SK-N-MC (cell line): ENCODE data around the gene DTX3.

Experiments used
- DNase-seq: peaks from one replicate; pipeline ENCODE4 v3.0.0-alpha.2; 2011; ENCODE audit warnings: low read depth, low spot score
- H3K27ac ChIP-seq: fragments of 200-600 bp; sonication (generic); 2 replicates; pipeline ENCODE4 v1.5.1; 2016; ENCODE audit warnings: mixed run types
- H3K36me3 ChIP-seq: fragments of 200-600 bp; sonication (generic); 2 replicates; pipeline ENCODE4 v1.6.1; 2017; ENCODE audit warnings: antibody characterized with exemption, low read length, mixed read lengths; ENCODE audit not compliant: insufficient read depth
- H3K4me3 ChIP-seq: fragments of 200-600 bp; sonication (generic); 2 replicates; pipeline ENCODE4 v1.5.1; 2016
- H3K9ac ChIP-seq: fragments of 200-600 bp; sonication (generic); 2 replicates; pipeline ENCODE4 v1.8.0; 2017; ENCODE audit warnings: mixed run types, mixed read lengths; ENCODE audit not compliant: insufficient read length
- H3K9me3 ChIP-seq: fragments of 200-600 bp; sonication (generic); 2 replicates; pipeline ENCODE4 v1.6.1; 2017; ENCODE audit warnings: low read depth, mild to moderate bottlenecking, antibody characterized with exemption, low read length, moderate library complexity, mixed read lengths
- EZH2 ChIP-seq: fragments of 200-600 bp; sonication (generic); IDR thresholded peaks from one replicate; pipeline ENCODE4 v1.6.1; 2017; ENCODE audit warnings: antibody characterized with exemption
- FOXP2 ChIP-seq: optimal IDR thresholded peaks from 2 replicates; pipeline ENCODE3; 2011; ENCODE audit warnings: mild to moderate bottlenecking, moderate library complexity; ENCODE audit not compliant: insufficient read depth; ENCODE audit errors: extremely low read length, control extremely low read depth
- POLR2AphosphoS5 ChIP-seq: IDR thresholded peaks from 2 replicates; pipeline ENCODE4 v1.6.1; 2012; ENCODE audit warnings: mild to moderate bottlenecking, low read depth, low read length, borderline replicate concordance

DTX3 gene

DNA sequence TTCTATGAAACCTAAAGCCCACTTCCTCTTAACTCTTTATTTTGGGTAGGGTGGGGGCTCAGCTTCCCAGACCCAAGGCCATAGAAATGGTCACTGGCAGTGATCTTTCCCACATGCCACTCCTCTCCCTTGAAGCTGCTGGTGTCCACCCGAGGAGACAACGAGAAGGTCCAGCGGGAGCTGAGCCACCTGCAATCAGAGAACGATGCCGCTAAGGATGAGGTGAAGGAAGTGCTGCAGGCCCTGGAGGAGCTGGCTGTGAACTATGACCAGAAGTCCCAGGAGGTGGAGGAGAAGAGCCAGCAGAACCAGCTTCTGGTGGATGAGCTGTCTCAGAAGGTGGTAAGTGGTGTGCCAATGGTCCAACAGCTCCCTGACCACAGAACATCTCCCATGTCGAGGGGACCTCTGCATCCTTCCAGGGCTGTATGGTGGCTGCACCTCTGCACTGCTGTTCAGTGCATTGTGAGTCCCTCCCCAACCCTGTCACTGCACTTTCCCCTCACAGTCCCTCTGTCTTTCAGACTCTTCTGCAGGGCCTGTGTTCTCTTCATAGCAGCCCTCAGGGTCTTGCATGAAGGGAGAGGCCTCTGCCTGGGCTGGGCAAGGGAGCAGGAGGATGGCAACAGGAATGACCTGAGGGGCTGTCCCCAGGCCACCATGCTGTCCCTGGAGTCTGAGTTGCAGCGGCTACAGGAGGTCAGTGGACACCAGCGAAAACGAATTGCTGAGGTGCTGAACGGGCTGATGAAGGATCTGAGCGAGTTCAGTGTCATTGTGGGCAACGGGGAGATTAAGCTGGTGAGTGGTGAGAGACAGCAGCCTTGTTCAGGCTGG is 32.5 kb upstream of the DTX3 start:
- no peak for DNase-seq
- H3K9me3 ChIP-seq: no peaks in the 10 kb centered on the region
- no peak overlapping the region for H3K4me3 ChIP-seq
- TF ChIP-seq POLR2AphosphoS5 (no peak), EZH2 (no peak), FOXP2 (no peak)
- H3K27ac ChIP-seq: no peak overlapping the region
- H3K36me3 ChIP-seq: no peaks in the 10 kb centered on the region
- H3K9ac ChIP-seq: no peak overlapping the region

DNA sequence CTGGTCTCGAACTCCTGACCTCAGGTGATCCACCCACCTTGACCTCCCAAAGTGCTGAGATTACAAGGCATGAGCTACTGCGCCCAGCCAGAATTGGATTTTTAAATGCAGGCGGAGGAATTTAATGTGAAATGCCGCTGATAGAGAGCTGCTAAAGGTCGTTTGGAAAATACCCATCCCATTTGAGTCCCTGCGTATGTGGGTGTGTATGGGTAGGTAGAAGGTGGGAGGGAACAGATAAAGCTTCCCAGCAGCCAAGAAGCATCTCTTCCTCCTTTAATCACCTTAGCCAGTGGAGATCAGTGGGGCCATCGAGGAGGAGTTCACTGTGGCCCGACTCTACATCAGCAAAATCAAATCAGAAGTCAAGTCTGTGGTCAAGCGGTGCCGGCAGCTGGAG is 29.8 kb upstream of the DTX3 start:
- no peak overlapping the region for H3K27ac ChIP-seq
- H3K36me3 ChIP-seq: no peaks in the 10 kb centered on the region
- H3K4me3 ChIP-seq: no peak overlapping the region
- H3K9ac ChIP-seq: no peak overlapping the region
- H3K9me3 ChIP-seq: no peaks in the 10 kb centered on the region
- no peak for DNase-seq
- no peak for TF ChIP-seq EZH2
- TF ChIP-seq FOXP2: no peak

DNA sequence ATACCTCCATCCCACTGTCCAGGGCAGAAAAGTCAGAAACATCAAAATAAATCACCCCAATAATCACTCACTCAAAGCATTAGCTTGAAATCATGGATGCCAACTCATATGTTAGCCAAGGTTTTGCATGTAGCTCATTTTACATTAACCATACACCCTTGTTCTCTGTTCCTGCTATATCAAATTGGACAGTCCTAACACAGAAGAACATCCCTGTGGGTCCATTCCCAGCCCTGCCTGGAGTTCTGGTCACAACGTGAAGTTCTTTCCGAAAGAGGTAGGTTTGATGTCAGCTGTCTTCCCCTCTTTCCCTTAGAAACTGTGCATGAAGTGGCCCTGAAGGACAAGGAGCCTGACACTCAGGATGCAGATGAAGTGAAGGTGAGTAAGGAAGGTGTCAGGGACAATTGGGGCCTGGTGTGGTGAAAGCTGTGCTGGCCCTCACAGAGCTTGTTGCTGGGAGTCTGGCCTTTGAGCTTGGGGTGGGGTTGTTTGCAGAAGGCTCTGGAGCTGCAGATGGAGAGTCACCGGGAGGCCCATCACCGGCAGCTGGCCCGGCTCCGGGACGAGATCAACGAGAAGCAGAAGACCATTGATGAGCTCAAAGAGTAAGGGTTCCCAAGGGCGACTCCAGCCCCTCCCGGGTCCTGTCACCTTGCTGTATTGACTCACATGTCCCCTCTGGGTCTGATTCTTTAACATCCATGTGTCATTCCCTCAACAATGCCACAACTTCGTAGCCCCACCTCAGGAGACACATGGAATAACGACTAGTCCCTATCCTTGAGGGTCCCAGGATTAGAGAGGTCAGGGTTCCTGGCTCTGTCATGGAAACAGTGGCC is 28.6 kb upstream of the DTX3 start:
- Histone ChIP-seq H3K27ac (no peak overlapping the region), H3K9ac (no peak overlapping the region), H3K9me3 (no peaks in the 10 kb centered on the region), H3K36me3 (no peaks in the 10 kb centered on the region), H3K4me3 (no peak overlapping the region)
- no peak for TF ChIP-seq POLR2AphosphoS5
- TF ChIP-seq FOXP2: no peak
- no peak for TF ChIP-seq EZH2
- DNase-seq: no peak

DNA sequence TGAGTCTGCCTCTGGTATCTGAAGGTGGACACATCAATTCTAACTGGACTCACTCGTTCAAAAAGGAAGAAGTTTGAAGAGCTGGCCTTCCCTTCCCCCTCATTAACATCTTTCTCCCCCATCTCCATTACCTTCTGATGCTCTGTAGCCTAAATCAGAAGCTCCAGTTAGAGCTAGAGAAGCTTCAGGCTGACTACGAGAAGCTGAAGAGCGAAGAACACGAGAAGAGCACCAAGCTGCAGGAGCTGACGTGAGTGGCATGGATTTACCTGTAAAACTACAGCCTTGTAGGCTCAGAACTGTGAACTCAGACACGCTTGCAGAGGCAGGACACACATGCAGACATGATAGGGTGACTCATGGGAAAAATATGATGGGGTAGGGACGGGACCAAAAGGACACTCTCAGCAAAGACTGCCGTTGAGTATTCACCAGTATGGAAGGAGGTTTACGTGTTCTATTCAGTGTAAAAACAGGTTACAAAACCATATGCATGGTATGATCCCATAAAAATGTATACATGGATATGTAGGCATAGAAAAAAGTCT is 27.9 kb upstream of the DTX3 start:
- no peaks in the 10 kb centered on the region for H3K36me3 ChIP-seq
- no peaks in the 10 kb centered on the region for H3K9me3 ChIP-seq
- H3K27ac ChIP-seq: no peak overlapping the region
- no peak for DNase-seq
- H3K9ac ChIP-seq: no peak overlapping the region
- TF ChIP-seq FOXP2 (no peak), EZH2 (no peak), POLR2AphosphoS5 (no peak)
- H3K4me3 ChIP-seq: no peak overlapping the region

DNA sequence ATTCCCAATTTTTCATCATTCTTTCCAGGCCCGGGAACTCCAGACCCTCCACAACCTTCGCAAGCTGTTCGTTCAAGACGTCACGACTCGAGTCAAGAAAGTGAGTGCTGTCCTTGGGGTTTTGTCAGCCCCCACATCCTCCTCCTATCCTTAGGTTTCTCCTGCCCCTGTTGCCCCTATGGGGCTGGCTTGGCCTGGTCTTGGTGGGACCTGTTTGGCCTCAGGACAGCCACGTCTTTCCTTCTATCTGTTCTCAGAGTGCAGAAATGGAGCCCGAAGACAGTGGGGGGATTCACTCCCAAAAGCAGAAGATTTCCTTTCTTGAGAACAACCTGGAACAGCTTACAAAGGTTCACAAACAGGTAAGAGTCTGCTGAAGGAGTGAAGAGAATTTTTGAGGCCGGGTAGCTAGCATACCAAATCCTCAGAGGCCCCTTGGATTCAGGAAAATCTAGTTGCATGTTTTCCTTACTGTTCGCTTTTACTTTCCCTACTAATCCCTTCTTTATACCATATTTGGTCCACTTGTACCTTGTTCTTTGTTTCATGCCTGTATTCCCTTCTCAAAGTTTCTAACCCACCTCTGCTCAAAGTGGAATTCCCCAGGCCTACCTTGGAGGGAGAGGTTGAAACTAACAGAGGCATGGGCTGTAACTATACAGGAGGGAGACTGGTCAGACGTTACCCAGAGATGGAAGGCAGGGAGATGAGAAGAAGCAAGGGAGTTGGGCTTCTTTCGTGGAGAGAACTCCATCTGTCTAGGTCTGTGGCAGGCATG is 26.5 kb upstream of the DTX3 start:
- no peak overlapping the region for H3K9ac ChIP-seq

DNA sequence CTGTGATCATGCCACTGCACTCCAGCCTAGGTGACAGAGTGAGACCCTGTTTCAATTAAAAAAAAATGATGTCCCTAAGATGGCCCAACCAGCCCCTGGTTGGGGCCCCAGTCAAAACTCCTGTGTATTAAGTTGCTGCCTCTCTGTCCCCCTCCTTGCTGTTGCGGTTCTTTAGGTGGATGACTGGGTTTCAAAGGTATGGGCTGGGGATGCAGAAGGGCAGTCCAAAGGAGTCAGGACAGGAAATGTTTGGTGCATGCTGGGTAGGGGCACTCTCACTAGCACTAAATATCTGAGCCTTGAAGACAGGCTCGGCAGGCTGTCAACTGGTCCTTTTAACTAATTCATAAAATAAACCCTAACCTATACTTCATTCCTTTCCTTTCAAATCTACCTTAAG is 25.6 kb upstream of the DTX3 start:
- no peak overlapping the region for H3K27ac ChIP-seq
- H3K4me3 ChIP-seq: no peak overlapping the region
- no peak for DNase-seq
- no peaks in the 10 kb centered on the region for H3K9me3 ChIP-seq
- no peaks in the 10 kb centered on the region for H3K36me3 ChIP-seq
- TF ChIP-seq POLR2AphosphoS5 (no peak), FOXP2 (no peak), EZH2 (no peak)
- H3K9ac ChIP-seq: no peak overlapping the region

More for the DNA sequence above, 26.5 kb upstream of the DTX3 start:
- H3K4me3 ChIP-seq: no peak overlapping the region
- no peak overlapping the region for H3K27ac ChIP-seq
- H3K36me3 ChIP-seq: no peaks in the 10 kb centered on the region
- TF ChIP-seq POLR2AphosphoS5: no peak
- no peak for TF ChIP-seq FOXP2
- no peak for TF ChIP-seq EZH2
- DNase-seq: no peak
- no peaks in the 10 kb centered on the region for H3K9me3 ChIP-seq

DNA sequence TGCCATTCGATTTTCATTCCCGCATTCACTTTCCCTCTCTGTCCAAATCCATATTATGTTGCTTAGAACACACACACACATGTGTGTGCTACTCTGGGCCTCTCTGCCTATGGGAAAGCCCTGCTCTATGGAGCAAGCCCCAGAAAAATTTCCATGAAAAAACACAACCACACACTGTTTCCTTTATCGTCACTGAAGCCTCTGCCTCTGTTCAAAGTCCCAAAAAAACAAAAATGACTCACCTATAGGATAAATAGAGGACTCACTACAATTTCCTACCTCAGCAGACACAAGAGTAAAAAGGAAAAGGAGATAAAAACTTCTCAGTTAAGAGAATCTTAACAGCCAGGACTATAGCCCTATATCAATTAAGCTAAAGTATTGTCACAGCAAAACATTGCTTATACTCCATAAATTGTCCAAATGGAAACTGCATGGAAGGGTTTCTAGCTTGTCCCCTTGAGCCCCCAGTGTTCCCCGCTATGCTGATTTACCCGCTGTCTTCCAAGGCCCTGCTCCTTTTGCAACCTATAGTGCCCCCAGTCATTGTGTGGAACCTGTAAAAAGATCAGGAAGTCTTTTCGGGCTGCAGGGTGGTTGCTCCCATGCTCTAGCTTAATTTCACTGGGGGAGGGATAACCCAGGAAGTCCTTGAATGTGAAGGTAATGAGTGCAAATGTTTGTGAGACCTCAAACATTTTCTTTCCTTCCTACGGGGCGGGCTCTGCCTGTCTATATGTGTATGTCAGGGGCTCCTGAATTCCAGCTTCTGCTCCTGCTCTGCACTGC is 24.8 kb upstream of the DTX3 start:
- H3K9ac ChIP-seq: no peak overlapping the region
- no peaks in the 10 kb centered on the region for H3K9me3 ChIP-seq
- no peak overlapping the region for H3K27ac ChIP-seq
- no peak overlapping the region for H3K4me3 ChIP-seq
- TF ChIP-seq FOXP2 (no peak), POLR2AphosphoS5 (no peak), EZH2 (no peak)
- DNase-seq: no peak
- H3K36me3 ChIP-seq: no peaks in the 10 kb centered on the region
